Measurements from ENCODE around the gene CTNNA3. TPM values are rescaled to one million over a fixed set of nuclear protein-coding genes. Genes with fewer than 3 reads are reported as not detected.

The CTNNA3 gene
- total RNA-seq, 1 donor from 2014 or later: 3.3 TPM

DNA sequence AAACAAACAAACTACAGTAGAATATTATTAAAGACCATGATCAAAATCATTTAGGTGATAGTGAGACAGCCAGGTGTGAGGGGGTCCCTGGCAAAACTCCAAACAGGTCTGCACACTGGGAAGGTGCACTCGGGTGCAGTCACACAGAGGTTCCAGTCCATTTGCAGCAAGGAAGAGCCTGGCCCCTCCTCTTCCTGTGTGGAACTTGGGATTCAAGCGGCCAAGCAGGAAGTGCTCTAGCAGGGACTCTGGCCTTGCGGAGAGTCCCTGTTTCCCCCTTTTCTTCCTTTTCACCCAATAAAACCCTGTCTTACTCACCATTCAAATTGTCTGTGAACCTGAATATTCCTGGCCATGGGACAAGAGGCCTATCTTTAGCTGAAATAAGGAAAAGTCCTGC lies 588.3 kb downstream of the CTNNA3 start:
- TF ChIP-seq, protein P1, sequence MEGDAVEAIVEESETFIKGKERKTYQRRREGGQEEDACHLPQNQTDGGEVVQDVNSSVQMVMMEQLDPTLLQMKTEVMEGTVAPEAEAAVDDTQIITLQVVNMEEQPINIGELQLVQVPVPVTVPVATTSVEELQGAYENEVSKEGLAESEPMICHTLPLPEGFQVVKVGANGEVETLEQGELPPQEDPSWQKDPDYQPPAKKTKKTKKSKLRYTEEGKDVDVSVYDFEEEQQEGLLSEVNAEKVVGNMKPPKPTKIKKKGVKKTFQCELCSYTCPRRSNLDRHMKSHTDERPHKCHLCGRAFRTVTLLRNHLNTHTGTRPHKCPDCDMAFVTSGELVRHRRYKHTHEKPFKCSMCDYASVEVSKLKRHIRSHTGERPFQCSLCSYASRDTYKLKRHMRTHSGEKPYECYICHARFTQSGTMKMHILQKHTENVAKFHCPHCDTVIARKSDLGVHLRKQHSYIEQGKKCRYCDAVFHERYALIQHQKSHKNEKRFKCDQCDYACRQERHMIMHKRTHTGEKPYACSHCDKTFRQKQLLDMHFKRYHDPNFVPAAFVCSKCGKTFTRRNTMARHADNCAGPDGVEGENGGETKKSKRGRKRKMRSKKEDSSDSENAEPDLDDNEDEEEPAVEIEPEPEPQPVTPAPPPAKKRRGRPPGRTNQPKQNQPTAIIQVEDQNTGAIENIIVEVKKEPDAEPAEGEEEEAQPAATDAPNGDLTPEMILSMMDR (IDR thresholded peaks at IDR 0.05; ENCODE audit: partially characterized antibody, unreplicated experiment): no peak

DNA sequence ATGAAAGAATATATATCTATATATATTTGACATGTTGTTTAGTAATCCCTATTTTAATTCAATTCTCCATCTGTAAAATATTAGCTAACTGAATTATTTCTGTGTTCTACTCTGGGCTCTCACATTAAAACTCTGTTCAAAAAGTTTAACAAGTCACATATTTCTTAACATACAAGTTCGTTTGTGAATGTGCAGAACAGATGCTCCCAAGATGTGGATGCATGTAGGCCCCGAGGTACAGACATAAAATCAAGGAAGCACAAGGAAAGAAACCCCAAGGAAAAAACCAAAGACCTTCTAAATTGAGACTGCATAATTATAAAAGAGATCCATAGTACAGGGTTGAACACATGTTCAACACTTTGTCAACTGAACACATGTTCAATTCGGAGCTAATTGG lies 595.0 kb downstream of the CTNNA3 start:
- no peaks in the 10 kb centered on the region for H3K9me3 Mint-ChIP-seq (ENCODE audit: unreplicated experiment)
- no peak for DNase-seq
- H3K4me1 Mint-ChIP-seq (ENCODE audit: low read depth, unreplicated experiment): peaks cover 7% of the 10 kb centered on the region
- TF ChIP-seq, protein P1 (IDR thresholded peaks at IDR 0.05; ENCODE audit: partially characterized antibody, unreplicated experiment): no peak
- no peak overlapping the region for H3K4me3 Mint-ChIP-seq (ENCODE audit: unreplicated experiment)
- H3K36me3 Mint-ChIP-seq (ENCODE audit: unreplicated experiment): no peaks in the 10 kb centered on the region
- H3K27me3 Mint-ChIP-seq (ENCODE audit: unreplicated experiment): no peaks in the 10 kb centered on the region
- peak overlapping the region; percentile 48 for H3K27ac Mint-ChIP-seq (ENCODE audit: unreplicated experiment)

More for the DNA sequence above, 588.3 kb downstream of the CTNNA3 start:
- Mint-ChIP-seq H3K9me3 (ENCODE audit: unreplicated experiment) (no peaks in the 10 kb centered on the region), H3K27ac (ENCODE audit: unreplicated experiment) (no peak overlapping the region), H3K4me3 (ENCODE audit: unreplicated experiment) (no peak overlapping the region), H3K4me1 (ENCODE audit: low read depth, unreplicated experiment) (no peaks in the 10 kb centered on the region), H3K36me3 (ENCODE audit: unreplicated experiment) (no peaks in the 10 kb centered on the region), H3K27me3 (ENCODE audit: unreplicated experiment) (no peaks in the 10 kb centered on the region)
- DNase-seq: no peak

DNA sequence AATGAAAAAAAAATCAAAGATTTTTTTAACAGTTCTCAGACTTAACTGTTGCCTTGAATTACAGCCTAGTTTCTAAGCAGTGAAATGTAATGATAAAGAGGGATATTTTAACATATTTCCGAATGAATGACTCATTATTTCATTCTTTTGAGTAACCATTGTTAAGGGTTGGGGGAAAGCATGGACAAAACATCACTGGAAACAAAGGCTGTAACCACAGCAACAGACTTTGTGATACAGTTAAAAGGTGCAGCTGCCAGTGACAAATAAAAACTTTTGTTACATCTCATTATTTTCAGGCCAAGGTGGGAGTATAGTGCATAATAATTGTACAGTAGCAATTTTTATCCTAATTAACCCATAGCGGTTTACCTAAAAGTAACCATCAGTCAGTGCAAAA lies 597.5 kb downstream of the CTNNA3 start:
- no peak for DNase-seq
- Mint-ChIP-seq H3K27ac (ENCODE audit: unreplicated experiment) (no peak overlapping the region), H3K4me3 (ENCODE audit: unreplicated experiment) (no peak overlapping the region), H3K36me3 (ENCODE audit: unreplicated experiment) (no peaks in the 10 kb centered on the region), H3K9me3 (ENCODE audit: unreplicated experiment) (no peaks in the 10 kb centered on the region), H3K4me1 (ENCODE audit: low read depth, unreplicated experiment) (peaks cover 7% of the 10 kb centered on the region), H3K27me3 (ENCODE audit: unreplicated experiment) (no peaks in the 10 kb centered on the region)
- TF ChIP-seq, protein P1 (IDR thresholded peaks at IDR 0.05; ENCODE audit: partially characterized antibody, unreplicated experiment): no peak

DNA sequence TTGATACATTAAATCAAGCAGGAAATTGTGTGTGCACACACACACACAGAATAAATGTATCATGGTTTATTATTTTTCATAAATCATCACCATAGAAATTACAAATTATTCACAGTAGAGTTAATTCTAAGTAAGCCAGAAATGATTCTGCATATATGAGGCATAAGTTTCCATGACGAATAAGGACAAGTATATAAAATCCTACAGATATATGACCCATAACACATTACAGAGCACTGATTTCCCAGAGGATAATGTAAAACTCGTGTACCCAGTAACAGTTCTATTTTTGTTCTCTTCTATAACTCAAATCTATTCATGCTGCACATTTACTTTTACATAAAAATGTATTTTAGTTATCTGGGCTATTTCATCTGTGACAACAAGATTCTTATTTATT lies 600.5 kb downstream of the CTNNA3 start:
- no peak overlapping the region for H3K27ac Mint-ChIP-seq (ENCODE audit: unreplicated experiment)
- H3K27me3 Mint-ChIP-seq (ENCODE audit: unreplicated experiment): no peaks in the 10 kb centered on the region
- no peak for DNase-seq
- no peaks in the 10 kb centered on the region for H3K36me3 Mint-ChIP-seq (ENCODE audit: unreplicated experiment)
- H3K4me1 Mint-ChIP-seq (ENCODE audit: low read depth, unreplicated experiment): peaks cover 3% of the 10 kb centered on the region
- TF ChIP-seq, protein P1 (IDR thresholded peaks at IDR 0.05; ENCODE audit: partially characterized antibody, unreplicated experiment): no peak
- H3K9me3 Mint-ChIP-seq (ENCODE audit: unreplicated experiment): no peaks in the 10 kb centered on the region
- H3K4me3 Mint-ChIP-seq (ENCODE audit: unreplicated experiment): no peak overlapping the region

DNA sequence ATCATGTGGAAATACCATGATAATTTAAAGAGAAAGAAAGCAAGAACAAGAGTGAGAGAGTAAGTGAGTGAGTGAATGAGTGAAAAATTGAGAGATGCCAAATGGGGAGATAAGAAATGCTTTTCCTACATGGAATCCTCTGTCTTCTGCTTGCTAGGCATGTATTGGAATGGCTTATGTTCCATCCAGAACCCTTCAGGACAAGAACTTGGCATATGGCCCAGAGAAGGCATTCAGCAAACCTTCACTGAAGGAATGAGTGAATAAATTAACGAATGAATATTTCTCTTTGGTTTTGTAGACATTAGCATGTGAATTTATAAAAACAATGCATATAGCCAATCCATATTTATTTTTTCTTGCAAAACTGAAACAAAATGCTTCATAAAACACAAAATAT lies 608.0 kb downstream of the CTNNA3 start:
- TF ChIP-seq, protein P1 (IDR thresholded peaks at IDR 0.05; ENCODE audit: partially characterized antibody, unreplicated experiment): no peak
- no peak for DNase-seq
- Mint-ChIP-seq H3K27ac (ENCODE audit: unreplicated experiment) (no peak overlapping the region), H3K9me3 (ENCODE audit: unreplicated experiment) (no peaks in the 10 kb centered on the region), H3K27me3 (ENCODE audit: unreplicated experiment) (no peaks in the 10 kb centered on the region), H3K4me3 (ENCODE audit: unreplicated experiment) (no peak overlapping the region), H3K36me3 (ENCODE audit: unreplicated experiment) (no peaks in the 10 kb centered on the region), H3K4me1 (ENCODE audit: low read depth, unreplicated experiment) (no peaks in the 10 kb centered on the region)
